GM21515 (cell line): ENCODE measurements around the gene DXO.
"Not testable (repeated sequence)": the region's sequence is repeated elsewhere in the genome, so short reads cannot be mapped to it uniquely, and the experiment has no call there.

ENCODE experiments used
- ATAC-seq: cut with Tn5 transposase; IDR thresholded peaks from one replicate; pipeline ENCODE4 v1.9.1; 2021; ENCODE audit not compliant: unreplicated experiment

Gene DXO

DNA sequence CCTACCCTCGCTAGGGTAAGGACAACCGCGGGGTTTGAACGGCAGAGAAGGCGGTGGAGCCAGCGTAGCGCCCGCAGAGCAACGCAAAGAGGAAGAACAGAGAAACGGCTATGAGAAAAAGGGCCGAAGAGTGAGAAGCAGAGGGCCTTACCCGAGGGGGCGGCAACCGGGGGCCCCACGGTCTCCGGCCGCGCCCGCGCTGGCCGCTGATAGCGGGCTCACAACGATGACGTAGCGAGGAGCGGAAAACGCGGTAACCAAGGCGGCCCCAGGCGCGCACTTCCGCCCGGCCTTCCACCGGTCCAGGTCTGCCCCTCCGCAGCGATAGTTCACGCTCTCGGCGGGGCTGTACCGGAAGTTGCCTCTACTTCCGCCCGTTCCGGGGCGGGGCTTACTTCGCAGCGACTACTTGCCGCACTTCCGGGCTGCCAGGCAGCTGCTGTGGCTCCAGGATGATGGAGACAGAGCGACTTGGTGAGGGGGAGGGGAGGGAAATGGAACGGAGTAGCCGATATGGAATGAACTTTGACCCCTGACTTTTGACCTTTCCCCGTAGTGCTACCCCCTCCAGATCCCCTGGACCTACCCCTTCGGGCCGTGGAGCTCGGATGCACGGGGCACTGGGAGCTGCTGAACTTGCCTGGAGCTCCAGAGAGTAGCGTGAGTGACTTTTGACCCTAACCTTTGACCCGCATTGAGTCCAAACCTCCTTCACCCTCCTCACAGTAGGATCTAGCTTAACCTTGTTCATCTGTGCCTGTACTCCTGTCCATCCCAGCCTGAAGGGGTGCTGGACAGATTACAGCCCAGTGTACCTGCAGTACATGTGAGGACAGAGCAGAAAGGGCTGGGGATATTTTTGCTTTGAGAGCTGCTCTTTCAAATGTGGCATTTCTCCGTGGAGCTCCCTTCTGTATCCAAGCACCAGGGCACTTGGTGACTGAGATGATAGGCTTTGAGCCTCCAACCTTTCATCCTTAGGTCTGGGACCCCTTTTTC is 12.9 kb downstream of the DXO start, which contains the start of the genes NELFE and SKIC2:
Gene NELFE (minus strand): TSS at position 231 of the 999 bp plus-strand sequence. CDS start 525 bp downstream, outside the sequence.
Gene SKIC2 (plus strand): TSS at position 435 of the 999 bp plus-strand sequence. CDS start 18 bp downstream, at position 453.
- peak; percentile 88 for ATAC-seq

DNA sequence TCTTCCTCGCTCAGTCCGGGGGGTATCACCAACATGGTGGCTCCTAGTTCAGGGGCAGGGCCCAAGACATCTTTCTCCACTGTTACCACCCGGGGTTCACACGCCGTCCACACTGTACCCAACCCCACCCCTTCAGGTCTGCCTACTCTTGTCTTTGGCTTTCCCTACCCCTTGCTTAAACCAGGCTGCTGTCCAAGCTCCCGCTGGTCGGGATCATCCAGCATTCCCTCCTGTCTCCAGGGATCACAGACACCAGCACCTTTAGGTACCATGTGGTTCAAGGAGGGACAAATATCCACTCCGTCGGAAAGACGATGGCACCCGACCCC is 13.6 kb downstream of the DXO start:
- no peak for ATAC-seq

DNA sequence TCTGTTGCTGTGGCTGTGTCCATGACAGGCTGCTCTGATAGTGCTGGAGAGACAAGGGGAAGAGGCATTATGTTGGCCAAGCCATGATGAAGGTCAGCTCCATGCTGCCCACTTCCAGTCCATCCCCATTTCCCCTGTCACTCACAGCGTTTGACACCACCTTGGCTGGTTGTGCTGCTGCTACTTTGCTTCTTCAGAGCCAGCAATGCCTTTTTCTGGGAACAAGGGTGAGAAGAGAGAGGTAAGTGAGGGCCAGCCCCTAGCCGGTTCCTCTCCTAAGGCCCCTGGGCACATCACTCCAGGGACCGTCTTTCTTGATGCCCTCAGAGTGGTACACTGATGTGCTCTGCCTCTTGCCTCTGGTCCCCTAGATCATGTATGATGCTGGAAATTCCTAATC is 15.1 kb downstream of the DXO start:
- no peak for ATAC-seq

DNA sequence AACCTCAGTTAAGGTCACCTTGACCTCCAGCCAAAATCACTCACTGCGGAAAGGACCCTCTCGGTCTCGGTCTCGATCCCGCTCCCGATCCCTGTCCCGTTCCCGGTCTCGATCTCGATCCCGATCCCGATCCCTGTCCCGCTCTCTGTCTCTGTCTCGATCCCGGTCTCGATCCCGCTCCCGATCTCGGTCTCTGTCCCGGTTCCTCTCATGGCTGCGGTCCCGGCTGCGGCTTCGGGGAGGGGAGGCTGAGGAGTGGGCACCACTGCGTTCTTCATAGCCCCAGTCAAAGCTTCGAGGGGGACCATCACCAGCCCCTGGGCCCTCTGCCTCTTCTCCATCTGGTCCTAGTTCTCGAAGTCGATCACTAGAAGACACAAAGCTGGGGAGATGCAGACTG is 17.4 kb downstream of the DXO start:
- no peak for ATAC-seq

DNA sequence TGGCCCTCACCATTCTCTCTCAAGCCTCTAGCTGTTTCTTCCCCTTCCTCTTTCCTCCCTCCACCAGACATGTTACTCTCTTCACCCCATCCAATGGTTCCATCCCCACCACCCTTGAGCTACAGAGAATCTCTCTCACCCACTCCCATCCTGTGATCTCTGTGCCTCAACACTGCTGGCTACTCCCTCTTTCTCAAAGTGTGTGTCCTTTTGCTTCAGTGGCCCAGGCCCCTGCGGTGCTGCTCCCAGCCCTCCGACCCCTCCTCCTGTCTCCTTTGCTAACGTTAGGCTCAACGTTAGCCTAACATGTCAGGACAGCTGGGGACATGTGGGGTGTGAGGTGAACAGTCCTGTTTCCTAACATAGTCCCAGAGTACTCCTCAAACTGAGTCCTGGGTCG is 19.0 kb downstream of the DXO start:
- no peak for ATAC-seq

DNA sequence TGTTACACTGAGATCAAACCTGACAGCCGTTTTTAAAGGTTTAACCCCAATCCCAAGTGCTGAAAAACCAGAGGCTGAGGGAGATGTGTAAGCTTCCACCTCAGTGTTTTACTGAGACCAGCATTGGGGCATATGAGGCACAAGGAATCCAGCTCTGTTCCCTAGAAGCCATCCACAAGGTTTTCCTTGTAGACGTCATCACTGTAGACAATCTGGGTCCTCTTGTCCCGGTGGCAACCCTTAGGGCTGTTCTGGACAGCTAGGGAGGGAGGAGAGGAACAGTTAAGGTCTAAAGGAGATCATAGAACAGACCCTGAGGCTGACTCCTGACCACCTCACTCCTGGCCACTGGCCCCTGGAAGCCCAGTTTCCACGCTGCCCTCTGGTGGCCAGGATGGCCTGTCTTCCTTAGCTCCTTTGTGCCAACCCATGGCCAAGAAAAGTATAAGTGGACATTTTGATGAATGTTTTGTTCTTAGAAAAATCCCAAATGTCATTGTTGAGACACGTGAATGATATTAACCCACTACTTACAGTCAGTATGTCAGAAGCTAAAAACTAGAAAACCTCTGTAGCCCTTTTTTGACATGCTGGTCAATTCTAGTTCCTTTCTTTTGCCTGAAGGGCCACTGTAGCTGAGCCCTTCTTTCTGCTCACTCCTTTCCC is 19.7 kb downstream of the DXO start:
- ATAC-seq: no peak

DNA sequence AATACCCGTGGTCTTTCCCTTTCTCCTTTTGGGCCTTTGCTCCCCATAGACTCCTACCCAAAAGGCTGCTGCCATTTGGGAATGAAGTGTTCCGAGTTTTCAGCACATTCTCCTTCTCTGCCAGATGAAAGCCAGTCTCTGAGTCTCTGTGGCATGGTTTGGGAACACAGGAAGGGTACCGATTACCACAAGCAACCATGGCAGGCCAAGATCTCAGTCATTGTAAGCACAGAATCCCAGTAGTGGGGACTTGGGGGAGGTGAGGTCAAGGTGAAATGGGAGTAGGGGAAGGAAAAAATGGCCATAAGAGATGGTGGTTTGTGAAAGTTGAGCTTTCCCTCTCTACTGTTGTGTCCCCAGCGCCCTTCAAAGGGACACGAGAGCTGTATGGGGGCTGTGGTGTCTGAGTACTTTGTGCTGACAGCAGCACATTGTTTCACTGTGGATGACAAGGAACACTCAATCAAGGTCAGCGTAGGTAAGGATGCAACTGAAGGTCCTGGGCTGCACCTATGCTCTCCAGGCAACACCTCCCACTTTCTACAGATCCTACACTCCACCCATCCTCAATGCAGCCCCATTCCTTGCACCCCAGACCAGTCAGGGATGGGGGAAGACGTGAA is 21.9 kb downstream of the DXO start:
- ATAC-seq: no peak

DNA sequence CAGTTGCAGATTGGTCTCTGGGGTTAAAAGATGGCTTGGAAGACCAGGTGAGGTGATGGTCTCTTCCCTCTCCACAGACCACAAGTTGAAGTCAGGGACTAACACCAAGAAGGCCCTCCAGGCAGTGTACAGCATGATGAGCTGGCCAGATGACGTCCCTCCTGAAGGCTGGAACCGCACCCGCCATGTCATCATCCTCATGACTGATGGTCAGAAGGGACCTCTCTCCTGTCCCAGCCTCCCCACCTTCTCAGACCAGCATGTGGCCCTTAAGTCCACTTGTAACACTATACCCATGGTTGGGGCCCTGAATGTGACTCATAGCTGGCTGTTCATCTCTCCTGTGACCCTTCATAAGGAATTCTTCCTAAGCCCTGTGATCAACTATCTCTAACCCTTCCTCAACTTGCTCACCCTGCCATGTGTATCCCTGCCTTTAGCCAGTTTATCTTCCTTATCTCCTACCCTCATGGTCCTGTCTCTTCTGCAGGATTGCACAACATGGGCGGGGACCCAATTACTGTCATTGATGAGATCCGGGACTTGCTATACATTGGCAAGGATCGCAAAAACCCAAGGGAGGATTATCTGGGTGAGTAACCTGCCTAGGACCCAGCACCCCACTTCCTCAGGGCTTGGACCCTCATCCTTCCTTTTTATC is 23.1 kb downstream of the DXO start:
- no peak for ATAC-seq

DNA sequence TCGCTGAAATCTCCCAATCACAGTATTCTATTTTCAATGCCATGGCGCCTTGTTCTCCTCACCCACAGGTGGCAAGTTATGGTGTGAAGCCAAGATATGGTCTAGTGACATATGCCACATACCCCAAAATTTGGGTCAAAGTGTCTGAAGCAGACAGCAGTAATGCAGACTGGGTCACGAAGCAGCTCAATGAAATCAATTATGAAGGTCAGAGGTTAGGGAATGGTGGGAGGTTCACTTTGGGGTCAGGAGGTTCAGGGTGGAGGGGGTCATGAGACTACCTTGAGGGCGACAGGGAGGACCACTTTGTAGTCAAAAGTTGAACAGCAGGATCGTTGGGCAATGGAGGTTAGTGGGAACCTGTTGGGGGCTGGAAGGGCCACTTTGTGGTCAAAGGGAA is 23.6 kb downstream of the DXO start:
- no peak for ATAC-seq

DNA sequence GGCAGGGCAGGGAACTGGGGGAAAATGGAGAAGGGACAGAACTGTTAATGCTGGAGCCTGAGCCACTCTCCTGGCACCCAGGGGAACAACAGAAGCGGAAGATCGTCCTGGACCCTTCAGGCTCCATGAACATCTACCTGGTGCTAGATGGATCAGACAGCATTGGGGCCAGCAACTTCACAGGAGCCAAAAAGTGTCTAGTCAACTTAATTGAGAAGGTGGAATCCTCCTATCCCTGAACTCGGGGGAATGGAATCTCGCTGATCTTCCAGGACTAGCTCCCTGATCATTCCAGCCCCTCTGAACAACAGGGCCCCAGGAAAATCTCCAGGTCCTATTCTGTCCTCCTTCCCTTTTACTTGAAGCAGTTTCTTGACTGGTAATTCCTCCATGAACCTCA is 24.1 kb downstream of the DXO start:
- ATAC-seq: no peak

DNA sequence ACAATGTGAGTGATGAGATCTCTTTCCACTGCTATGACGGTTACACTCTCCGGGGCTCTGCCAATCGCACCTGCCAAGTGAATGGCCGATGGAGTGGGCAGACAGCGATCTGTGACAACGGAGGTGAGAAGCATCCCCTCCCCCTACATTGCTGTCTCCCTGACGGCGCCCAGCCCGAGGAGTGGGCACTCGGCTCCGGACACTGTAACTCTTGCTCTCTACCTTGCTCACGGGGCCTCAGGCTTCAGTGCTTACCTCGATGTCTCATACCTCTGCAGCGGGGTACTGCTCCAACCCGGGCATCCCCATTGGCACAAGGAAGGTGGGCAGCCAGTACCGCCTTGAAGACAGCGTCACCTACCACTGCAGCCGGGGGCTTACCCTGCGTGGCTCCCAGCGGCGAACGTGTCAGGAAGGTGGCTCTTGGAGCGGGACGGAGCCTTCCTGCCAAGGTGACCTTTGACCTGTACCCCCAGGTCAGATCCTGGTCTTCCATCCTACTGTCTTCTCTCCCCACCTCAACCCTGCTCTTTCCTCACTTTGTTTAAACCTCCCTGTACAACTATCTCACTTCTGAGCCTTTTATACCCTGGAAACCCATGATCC is 24.8 kb downstream of the DXO start:
- no peak for ATAC-seq

DNA sequence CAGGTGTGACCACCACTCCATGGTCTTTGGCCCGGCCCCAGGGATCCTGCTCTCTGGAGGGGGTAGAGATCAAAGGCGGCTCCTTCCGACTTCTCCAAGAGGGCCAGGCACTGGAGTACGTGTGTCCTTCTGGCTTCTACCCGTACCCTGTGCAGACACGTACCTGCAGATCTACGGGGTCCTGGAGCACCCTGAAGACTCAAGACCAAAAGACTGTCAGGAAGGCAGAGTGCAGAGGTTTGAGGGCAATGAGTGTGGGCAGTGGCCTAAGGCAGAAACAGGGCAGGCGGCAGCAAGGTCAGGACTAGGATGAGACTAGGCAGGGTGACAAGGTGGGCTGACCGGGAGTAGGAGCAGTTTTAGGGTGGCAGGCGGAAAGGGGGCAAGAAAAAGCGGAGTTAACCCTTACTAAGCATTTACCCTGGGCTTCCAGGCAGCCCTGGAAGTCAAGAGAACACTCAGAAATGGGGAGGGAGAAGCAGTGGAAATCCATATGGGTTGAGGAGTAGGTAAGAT is 25.5 kb downstream of the DXO start:
- ATAC-seq: no peak

DNA sequence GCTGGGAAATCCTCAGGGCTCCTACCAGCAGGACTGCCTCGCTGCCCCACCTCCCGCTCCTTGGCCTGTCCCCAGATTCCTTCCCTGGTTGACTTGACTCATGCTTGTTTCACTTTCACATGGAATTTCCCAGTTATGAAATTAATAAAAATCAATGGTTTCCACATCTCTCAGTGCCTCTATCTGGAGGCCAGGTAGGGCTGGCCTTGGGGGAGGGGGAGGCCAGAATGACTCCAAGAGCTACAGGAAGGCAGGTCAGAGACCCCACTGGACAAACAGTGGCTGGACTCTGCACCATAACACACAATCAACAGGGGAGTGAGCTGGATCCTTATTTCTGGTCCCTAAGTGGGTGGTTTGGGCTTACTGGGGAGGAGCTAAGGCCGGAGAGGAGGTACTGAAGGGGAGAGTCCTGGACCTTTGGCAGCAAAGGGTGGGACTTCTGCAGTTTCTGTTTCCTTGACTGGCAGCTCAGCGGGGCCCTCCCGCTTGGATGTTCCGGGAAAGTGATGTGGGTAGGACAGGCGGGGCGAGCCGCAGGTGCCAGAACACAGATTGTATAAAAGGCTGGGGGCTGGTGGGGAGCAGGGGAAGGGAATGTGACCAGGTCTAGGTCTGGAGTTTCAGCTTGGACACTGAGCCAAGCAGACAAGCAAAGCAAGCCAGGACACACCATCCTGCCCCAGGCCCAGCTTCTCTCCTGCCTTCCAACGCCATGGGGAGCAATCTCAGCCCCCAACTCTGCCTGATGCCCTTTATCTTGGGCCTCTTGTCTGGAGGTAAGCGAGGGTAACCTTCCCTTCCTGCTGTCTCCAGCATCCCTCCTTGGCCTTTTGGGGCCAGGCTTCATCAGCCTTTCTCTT is 26.2 kb downstream of the DXO start, which contains the start of gene CFB:
Gene CFB (plus strand): TSS at position 589 of the 863 bp plus-strand sequence. CDS start 127 bp downstream, at position 716.
- ATAC-seq: no peak

DNA sequence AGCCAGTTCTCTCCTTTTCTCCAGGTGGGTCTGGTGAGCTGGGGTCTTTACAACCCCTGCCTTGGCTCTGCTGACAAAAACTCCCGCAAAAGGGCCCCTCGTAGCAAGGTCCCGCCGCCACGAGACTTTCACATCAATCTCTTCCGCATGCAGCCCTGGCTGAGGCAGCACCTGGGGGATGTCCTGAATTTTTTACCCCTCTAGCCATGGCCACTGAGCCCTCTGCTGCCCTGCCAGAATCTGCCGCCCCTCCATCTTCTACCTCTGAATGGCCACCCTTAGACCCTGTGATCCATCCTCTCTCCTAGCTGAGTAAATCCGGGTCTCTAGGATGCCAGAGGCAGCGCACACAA is 26.8 kb downstream of the DXO start:
- no peak for ATAC-seq

DNA sequence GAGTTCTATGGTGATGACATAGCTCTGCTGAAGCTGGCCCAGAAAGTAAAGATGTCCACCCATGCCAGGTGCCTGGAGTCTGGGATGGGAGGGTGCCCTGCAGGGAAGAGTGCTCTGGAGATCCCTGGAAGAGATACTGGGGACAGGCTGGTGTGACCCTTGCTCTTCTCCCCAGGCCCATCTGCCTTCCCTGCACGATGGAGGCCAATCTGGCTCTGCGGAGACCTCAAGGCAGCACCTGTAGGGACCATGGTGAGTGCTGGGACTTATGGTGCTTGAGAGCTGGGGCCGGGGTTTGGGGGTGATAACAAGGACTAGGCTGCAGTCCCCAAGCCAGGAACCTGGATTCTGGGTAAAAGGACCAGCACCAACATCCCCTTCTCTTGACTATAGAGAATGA is 28.2 kb downstream of the DXO start:
- ATAC-seq: no peak

DNA sequence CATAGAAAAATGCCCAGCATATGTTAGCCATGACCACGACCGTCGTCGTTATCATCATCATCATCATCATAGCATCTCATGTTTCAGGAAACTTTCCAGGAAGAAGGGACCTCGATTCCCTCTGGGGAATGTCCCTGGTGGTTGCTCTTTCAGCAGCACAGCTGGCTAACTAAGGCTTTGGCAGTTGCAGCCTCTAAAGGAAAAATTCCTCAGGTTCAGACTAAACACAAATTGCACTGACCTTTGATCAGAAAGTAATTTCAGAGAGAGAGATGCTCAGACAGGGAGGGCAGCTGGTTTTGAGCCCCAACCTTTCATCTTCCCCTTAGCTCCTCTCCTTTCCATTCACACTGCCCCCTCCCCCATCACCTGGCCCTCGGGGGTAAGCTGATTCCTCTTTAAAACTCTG is 31.7 kb downstream of the DXO start:
- no peak for ATAC-seq

DNA sequence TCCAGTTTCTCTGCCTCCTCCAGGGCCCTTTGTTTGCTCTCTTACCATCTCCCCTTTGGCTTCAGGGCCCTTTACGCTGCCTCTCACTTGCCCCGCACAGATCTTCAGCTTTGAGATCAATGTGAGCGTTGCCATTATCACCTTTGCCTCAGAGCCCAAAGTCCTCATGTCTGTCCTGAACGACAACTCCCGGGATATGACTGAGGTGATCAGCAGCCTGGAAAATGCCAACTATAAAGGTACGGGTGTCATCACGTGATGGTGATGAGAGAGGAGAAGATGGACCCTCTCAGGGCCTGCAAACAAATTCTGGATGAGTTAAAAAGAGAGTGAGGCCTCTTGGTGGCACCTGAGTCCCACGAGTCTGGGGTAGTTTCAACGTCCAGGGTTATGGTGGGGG is 36.1 kb downstream of the DXO start:
- no peak for ATAC-seq

DNA sequence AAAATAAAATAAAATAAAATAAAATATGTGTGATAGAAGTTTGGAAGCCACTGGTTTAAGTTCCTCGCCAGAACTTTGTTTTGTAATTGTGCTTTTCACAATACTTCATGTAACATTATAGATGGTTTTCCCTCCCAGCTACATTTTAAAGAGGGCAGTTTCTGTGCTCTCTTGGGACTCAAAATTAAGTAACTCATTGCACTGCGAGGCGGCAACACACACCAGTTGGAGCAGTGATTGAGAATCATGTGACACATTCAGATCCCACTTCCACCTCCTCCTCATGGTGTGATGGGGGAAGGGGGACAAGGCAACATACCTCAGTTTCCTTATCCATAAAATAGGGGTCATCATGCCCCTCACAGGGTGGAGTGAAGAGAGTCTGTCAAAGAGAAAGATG is 36.9 kb downstream of the DXO start:
- no peak for ATAC-seq

DNA sequence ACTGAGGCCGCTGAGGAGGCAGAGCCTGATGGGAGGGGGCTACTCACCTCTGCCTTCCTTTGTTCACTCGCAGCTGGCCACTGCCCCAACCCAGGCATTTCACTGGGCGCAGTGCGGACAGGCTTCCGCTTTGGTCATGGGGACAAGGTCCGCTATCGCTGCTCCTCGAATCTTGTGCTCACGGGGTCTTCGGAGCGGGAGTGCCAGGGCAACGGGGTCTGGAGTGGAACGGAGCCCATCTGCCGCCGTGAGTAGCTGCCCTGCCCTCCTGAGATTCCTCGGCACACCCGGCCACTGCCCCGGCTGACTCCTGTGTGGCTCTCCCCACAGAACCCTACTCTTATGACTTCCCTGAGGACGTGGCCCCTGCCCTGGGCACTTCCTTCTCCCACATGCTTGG is 38.4 kb downstream of the DXO start:
- ATAC-seq: no peak

DNA sequence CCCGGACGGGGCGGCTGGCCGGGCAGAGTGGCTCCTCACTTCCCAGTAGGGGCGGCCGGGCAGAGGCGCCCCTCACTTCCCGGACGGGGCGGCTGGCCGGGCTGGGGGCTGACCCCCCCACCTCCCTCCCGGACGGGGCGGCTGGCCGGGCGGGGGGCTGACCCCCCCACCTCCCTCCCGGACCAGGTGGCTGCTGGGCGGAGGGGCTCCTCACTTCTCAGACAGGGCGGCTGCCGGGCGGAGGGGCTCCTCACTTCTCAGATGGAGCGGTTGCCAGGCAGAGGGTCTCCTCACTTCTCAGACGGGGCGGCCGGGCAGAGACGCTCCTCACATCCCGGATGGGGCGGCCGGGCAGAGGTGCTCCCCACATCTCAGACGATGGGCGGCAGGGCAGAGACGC is 39.8 kb downstream of the DXO start:
- not testable (repeated sequence) for ATAC-seq
